Measurements from ENCODE around the gene TRMT61B. TPM values are rescaled to one million over a fixed set of nuclear protein-coding genes. Genes with fewer than 3 reads are reported as not detected.

Gene TRMT61B
- total and polyA plus RNA-seq, 9 of the 15 experiments (the other 6 are each of a cell fraction or from before 2014, with no cell fraction given), result 13.2 to 28.3 (median 19.5) TPM

DNA sequence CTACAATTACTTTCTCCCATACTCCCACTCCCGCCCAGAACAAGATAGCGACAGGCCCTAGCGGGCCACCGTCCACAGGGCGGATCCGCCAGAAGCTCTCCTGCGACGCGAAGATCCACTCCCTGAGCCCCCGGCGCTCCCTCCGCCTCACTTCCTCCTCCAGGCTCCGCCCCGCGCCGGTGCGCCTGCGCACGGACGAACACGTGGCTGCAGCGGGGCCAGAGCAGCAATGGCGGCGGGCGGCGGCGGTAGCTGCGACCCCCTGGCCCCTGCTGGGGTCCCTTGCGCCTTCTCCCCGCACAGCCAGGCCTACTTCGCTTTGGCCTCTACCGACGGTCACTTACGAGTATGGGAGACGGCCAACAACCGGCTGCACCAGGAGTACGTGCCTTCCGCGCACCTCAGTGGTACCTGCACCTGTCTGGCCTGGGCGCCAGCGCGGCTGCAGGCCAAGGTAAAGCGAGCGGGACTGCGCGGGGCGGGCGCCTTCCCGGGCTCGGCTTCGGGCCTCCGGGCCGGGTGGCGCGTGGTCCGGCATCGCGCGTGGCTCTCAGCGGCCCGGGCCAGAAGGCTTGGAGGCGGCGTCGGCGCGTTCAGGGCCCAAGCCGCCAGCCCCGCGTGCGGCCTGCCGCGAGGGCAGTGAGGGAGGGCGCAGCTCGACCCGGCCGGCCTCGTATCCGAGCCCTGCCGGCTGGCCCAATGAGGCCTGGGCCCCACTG lies 24.5 kb upstream of the TRMT61B start, which contains the start of gene WDR43:
WDR43 (plus strand) TSS at position 198 of the 719 bp plus-strand sequence; CDS start at position 230, 32 bp downstream.
- DNase-seq (ENCODE audit: extremely low read depth in 1 of 4, low spot score in 3 of 4), result peak; percentile 94 to 98 (median 96)
- peak within 1 kb of the TSS; percentile 94 for H3K4me3 ChIP-seq
- no peaks in the 10 kb centered on the region for H3K9me1 ChIP-seq (ENCODE audit: control insufficient read depth, insufficient read depth, low read length)
- ChIA-PET CTCF (ENCODE audit: low intra/inter-chr PET ratio) (no interaction called here), POLR2A (interaction anchor here (0.6 to 3.6 kb wide), 12 partner anchors 9 to 1453 kb away, joined by 3 to 30 read pairs (median 4); partner anchors contain the start of genes PPP1CB and TRMT61B)
- H4K20me1 ChIP-seq (replicated peaks; ENCODE audit: control insufficient read depth, insufficient read depth, low read length), result peaks cover 28% of the 10 kb centered on the region
- peak; percentile 92 for ATAC-seq
- in situ Hi-C loops (cut with MboI) (no loop called here), intact Hi-C loops (cut with micrococcal nuclease) (loop anchor here (2.0 to 5.0 kb wide), 2 partner anchors 24 to 67 kb away; partner anchors contain the start of gene TRMT61B)
- peak; percentile 93 for FAIRE-seq
- peak within 1 kb of the TSS; percentile 98 for H3K4me2 ChIP-seq (ENCODE audit: insufficient read depth, low read length)
- peaks cover 10 to 21% of the 10 kb centered on the region in 2 experiments; a peak in 4 of 5 replicates for H3K4me1 ChIP-seq (replicated peaks in 1 of 2; ENCODE audit: control insufficient read depth in 2 of 2, insufficient read depth in 2 of 2, low read length in 2 of 2)
- no peaks in the 10 kb centered on the region for H3K27me3 ChIP-seq (ENCODE audit: control insufficient read depth in 2 of 2, insufficient read depth in 2 of 2, low read length in 2 of 2)
- peak within 1 kb of the TSS; percentile 97 for H3K27ac ChIP-seq (ENCODE audit: extremely low read depth, low read depth, low read length)
- H3K79me2 ChIP-seq (ENCODE audit: control insufficient read depth, insufficient read depth, low read length), result peaks cover 53% of the 10 kb centered on the region
- peak within 1 kb of the TSS; percentile 98 to 100 for H3K9ac ChIP-seq (ENCODE audit: insufficient read depth in 1 of 2, low read depth in 2 of 2, low read length in 2 of 2)
- H3K36me3 ChIP-seq (ENCODE audit: control insufficient read depth, insufficient read depth, low read length), result peaks cover 38% of the 10 kb centered on the region
- TSS peak; percentile 71 for BruUV-seq (replicated peaks)
- peak within 1 kb of the TSS; percentile 87 for H2AFZ ChIP-seq (ENCODE audit: low read depth, low read length)
- WGBS (ENCODE audit: insufficient coverage, low coverage, missing lambda C conversion rate), result under 1% methylated on average over 59 of the region's 79 CpGs
- no peaks in the 10 kb centered on the region for H3K9me3 ChIP-seq (replicated peaks; ENCODE audit: control insufficient read depth, insufficient read depth, low read depth, low read length)
- TF ChIP-seq CREM (IDR thresholded peaks at IDR 0.05; ENCODE audit: low read depth) (peak; percentile 98), POU5F1 (IDR thresholded peaks at IDR 0.05; ENCODE audit: borderline replicate concordance, low read depth, low read length, partially characterized antibody) (peak; percentile 88), RUNX1 (IDR thresholded peaks at IDR 0.05; ENCODE audit: low read depth) (no peak), MED1 (CRISPR knock-in tag; IDR thresholded peaks at IDR 0.05; ENCODE audit: borderline replicate concordance) (no peak), GTF2A2 (tag; IDR thresholded peaks at IDR 0.05) (no peak), PRMT5 (CRISPR knock-in tag; IDR thresholded peaks at IDR 0.05) (no peak), POLR2A (conservative IDR thresholded peaks at IDR 0.05) (peak; percentile 95), ZNF23 (CRISPR knock-in tag; IDR thresholded peaks at IDR 0.05) (no peak), KLF6 (CRISPR knock-in tag; IDR thresholded peaks at IDR 0.05; ENCODE audit: borderline replicate concordance) (no peak), ZNF184 (CRISPR knock-in tag; IDR thresholded peaks at IDR 0.05) (no peak), CEBPG (CRISPR knock-in tag; IDR thresholded peaks at IDR 0.05) (no peak), CEBPG (tag; conservative IDR thresholded peaks at IDR 0.05 in 1 of 2, IDR thresholded peaks at IDR 0.05 in 1 of 2) (no peak), ZNF766 (CRISPR knock-in tag; conservative IDR thresholded peaks at IDR 0.05) (no peak), STAT5B (CRISPR knock-in tag; IDR thresholded peaks at IDR 0.05) (no peak), SPI1 (IDR thresholded peaks at IDR 0.05; ENCODE audit: borderline replicate concordance, low read depth, low read length) (peak; percentile 94), POLR2AphosphoS5 (IDR thresholded peaks at IDR 0.05; ENCODE audit: control insufficient read depth, insufficient read depth, low read depth, low read length) (peak; percentile 88), NRF1 (conservative IDR thresholded peaks at IDR 0.05 in 1 of 2, IDR thresholded peaks at IDR 0.05 in 1 of 2) (peak; percentile 99), CBX8 (IDR thresholded peaks at IDR 0.05; ENCODE audit: borderline replicate concordance, extremely low read depth, low read depth, low read length, poor library complexity, severe bottlenecking) (no peak), SMARCA4 (IDR thresholded peaks at IDR 0.05) (no peak)
- TF ChIP-seq, protein P1, sequence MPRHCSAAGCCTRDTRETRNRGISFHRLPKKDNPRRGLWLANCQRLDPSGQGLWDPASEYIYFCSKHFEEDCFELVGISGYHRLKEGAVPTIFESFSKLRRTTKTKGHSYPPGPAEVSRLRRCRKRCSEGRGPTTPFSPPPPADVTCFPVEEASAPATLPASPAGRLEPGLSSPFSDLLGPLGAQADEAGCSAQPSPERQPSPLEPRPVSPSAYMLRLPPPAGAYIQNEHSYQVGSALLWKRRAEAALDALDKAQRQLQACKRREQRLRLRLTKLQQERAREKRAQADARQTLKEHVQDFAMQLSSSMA (CRISPR knock-in tag; IDR thresholded peaks at IDR 0.05), result peak; percentile 18; the same call in 1 of the 2 replicates
- TF ChIP-seq, protein P2, sequence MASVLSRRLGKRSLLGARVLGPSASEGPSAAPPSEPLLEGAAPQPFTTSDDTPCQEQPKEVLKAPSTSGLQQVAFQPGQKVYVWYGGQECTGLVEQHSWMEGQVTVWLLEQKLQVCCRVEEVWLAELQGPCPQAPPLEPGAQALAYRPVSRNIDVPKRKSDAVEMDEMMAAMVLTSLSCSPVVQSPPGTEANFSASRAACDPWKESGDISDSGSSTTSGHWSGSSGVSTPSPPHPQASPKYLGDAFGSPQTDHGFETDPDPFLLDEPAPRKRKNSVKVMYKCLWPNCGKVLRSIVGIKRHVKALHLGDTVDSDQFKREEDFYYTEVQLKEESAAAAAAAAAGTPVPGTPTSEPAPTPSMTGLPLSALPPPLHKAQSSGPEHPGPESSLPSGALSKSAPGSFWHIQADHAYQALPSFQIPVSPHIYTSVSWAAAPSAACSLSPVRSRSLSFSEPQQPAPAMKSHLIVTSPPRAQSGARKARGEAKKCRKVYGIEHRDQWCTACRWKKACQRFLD (CRISPR knock-in tag; IDR thresholded peaks at IDR 0.05), result no peak
